Renal cortical epithelial cell (primary cell): ENCODE measurements around the gene CHRFAM7A. TPM values are rescaled to one million over a fixed set of nuclear protein-coding genes. Genes with fewer than 3 reads are reported as not detected.
"Not testable (repeated sequence)": the region's sequence is repeated elsewhere in the genome, so short reads cannot be mapped to it uniquely, and the experiment has no call there.

ENCODE experiments used
- DNase-seq: peaks from one replicate; pipeline ENCODE4 v3.0.0-alpha.2; 2011; ENCODE audit warnings: low read depth
- total RNA-seq: library from RNA; depleted of rRNA; stranded (reverse); fragments of >200 nt; gene quantifications from 2 replicates; pipeline ENCODE4 v1.2.3, GENCODE V29; 2014

The CHRFAM7A gene
- total RNA-seq, 1 donor from 2014 or later, result 2.0 TPM

GRCh38 chr15:30321063-30321462, 72.3 kb downstream of the CHRFAM7A start:
- DNase-seq, result not testable (repeated sequence)

- not testable (repeated sequence) for DNase-seq
These were observed 77.6 kb downstream of the CHRFAM7A start for GRCh38 chr15:30315704-30316103.

GRCh38 chr15:30310575-30310974, 82.8 kb downstream of the CHRFAM7A start:
- DNase-seq, result not testable (repeated sequence)

Other genes starting within 250 kb of the CHRFAM7A start
- gene GOLGA8R, start 20.7 kb upstream of the CHRFAM7A start, total RNA-seq, result 0.35 and 1.6 TPM in 2 replicates
- gene GOLGA8Q, start 158.5 kb upstream of the CHRFAM7A start, total RNA-seq, result 1.4 TPM in 1 of 2 replicates, not detected in the other
- gene GOLGA8H, start 210.5 kb upstream of the CHRFAM7A start, total RNA-seq, result 0.69 and 0.99 TPM in 2 replicates